DMS153 treated with DMSO at 0.1 percent for 48 hours (cell line): ENCODE data around the gene CENPL.
"Not testable (repeated sequence)": the region's sequence is repeated elsewhere in the genome, so short reads cannot be mapped to it uniquely, and the experiment has no call there.

Source experiments
- DNase-seq: peaks from one replicate; lab custom pipeline; 2025; ENCODE audit not compliant: unreplicated experiment; lab: John Stamatoyannopoulos, UW

The CENPL gene

DNA sequence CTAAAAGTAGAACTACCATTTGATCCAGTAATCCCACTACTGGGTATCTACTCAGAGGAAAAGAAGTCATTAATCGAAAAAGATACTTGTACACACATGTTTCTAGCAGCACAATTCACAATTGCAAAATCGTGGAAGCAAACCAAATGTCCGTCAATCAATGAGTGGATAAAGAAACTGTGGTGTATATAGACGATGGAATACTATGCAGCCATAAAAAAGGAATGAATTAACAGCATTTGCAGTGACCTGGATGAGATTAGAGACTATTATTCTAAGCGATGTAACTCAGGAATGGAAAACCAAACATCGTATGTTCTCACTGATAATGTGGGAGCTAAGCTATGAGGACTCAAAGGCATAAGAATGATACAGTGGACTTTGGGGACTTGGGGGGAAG lies 60.4 kb downstream of the CENPL start:
- not testable (repeated sequence) for DNase-seq

DNA sequence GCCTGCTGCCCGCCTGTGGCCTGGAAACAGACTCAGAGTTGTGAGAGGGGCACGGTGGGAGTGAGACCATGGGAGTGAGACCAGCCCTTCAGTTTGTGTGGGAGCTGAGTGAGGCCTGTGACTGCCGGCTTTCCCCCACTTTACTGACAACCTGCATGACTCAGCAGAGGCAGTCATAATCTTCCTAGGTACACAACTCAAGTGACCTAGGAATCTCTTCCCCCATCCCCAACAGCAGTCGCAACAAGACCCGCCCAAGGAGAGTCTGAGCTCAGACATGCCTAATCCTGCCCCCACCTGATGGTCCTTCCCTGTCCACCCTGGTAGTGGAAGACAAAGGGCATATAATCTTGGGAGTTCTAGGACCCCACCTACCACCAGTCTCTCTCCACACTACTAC lies 65.7 kb downstream of the CENPL start:
- no peak for DNase-seq

DNA sequence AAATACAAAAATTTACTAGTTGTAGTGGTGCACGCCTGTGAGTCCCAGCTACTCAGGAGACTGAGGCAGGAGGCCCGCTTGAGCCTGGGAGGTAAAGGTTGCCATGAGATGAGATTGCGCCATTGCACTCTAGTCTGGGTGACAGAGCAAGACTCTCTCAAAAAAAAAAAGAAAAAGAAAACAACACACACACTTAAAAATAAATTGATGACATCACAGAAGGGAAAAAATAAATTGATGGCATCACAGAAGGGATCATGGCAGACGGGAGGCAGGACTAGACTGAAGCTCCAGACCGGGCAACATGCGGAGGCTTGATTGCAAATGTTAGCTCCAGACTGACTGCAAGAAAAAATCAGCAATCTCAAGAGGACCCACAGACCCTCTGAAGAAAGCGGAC lies 66.6 kb downstream of the CENPL start:
- DNase-seq: no peak

DNA sequence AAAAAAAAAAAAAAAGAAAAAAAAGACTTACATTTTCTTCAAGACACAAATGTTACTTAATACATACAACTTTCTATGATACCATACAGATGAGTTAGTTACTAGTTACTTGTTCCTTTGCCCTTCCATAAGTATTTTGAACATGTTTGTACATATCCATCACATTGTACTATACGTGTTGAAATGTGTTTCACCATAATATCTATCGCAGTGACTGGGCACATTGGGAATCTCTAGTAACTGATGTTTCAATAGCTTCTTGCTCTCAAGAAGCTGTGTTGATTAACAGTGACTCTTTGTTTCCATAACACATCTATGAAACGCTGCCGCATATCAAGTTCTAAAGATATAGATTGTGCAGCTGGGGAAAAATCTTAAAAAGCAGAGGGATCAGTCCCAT lies 67.0 kb downstream of the CENPL start:
- no peak for DNase-seq

DNA sequence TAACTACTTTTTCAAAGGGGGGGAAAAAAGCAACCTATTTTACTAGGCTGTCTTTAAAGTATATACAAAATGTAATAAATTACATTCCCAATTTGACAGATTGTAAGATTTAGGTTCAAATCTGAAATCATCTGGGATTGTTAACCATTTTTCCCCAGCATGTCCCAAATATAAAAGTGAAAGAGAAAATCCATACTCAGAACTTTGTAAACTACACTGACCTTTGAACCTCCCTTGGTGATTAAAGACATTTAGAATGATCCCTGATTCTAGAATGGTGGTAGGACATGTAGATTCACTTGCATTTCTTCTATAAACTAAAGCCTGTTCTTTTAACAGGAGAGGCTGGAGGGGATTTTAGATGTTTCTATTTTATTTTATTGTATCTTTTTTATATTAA lies 70.9 kb downstream of the CENPL start:
- DNase-seq: no peak
